HG03571 (cell line): Measurements from ENCODE around the gene MYRIP.

Experiments
- ATAC-seq: cut with Tn5 transposase; IDR thresholded peaks from one replicate; pipeline ENCODE4 v1.9.1; 2021; ENCODE audit not compliant: unreplicated experiment

MYRIP gene

DNA sequence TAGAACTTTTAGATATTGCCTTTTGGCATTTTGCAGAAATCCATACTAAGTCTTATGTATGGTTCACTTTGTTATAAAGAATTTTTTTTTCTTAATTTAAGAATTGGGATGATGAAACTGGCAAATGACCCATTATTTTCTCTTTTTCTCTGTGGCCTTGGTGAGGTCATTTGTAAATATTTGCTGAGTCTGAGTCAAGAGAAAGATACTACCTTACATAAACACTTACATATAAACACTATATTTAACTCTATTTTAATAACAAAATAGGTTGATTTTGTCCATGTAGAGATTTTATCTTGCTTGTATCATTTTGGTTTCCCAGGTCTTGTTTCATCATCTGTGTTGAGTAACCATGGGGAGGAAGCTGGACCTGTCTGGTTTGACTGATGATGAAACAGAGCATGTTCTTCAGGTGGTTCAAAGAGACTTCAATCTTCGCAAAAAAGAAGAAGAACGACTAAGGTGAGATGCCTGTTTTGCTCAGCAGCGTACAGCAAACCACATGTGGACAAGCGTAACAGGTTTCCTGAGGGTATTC, 91.1 kb downstream of the MYRIP start:
- no peak for ATAC-seq

DNA sequence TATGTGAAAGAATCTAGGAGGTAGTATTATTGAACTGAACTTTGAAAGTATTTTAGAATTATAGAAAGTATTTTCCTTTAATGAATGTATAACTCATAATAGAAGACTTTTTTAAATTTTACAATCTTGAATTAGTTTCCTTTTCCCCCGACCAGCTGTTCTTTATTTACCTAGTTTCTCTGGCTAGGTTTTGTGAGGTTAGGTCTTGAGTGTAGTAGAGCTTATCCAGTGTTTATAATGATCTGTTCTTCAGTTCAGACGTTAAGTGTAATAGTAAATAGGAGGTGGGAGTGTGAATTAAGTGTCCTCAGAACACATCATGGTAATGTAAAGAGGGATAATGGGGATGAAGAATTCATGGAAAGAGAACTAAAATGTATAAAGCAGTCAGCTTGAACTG, 93.8 kb downstream of the MYRIP start:
- ATAC-seq: no peak

DNA sequence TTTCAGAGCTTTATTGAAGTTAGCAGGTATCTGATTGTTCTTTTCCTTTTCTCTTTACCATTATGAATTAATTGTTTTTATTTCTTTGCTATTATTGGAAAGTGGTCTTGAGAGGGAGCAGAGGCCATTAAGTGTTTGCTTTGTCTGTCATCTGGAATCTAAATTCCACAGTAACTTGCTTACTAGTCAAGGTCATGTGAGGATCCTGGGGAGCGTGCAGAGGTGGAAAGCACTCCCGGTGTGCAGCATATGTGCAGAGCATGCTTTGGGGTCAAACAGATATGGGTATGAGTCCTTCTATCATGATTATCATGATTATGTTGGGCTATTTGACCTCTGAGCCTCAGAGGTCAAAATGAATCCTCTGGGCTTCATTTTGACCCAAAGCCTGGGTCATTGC, 96.4 kb downstream of the MYRIP start:
- ATAC-seq: no peak

DNA sequence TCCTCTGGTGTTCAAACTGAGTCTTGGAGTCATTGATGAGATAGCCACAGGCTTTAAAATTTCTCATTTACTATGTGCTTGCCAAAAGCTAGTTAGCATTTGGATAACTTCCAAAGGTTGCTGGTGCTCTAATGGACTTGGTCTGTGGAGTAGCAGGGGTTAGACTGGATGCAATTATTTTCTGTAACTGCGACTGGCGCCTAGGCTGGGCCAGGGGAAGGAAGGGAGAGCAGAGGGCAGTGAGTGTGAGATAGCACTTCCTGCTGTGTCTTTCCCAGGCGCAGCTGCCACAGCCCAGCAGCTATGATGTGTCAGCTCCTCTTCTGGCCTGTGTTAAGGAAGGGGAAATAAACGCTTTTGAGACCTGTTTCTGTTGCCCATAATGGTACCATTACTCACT, 98.6 kb downstream of the MYRIP start:
- no peak for ATAC-seq

DNA sequence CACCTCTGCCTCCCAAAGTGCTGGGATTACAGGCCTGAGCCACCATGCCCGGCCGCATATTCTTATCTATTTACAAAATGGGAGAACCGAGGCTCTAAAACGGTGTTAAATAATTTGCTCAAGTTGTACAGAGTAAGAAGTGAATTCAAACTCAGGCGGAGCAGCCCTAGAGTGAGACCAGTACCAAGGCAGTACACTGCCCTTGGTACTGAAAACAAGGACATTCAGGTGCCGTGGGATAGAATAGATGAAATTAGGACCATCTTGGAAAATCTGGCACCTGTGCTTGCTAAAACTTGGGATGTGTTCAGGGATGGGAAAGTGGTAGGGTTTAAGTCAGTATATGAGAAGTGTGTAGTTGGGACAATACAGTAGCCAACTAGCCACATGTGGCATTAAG, 100.7 kb downstream of the MYRIP start:
- ATAC-seq: no peak

DNA sequence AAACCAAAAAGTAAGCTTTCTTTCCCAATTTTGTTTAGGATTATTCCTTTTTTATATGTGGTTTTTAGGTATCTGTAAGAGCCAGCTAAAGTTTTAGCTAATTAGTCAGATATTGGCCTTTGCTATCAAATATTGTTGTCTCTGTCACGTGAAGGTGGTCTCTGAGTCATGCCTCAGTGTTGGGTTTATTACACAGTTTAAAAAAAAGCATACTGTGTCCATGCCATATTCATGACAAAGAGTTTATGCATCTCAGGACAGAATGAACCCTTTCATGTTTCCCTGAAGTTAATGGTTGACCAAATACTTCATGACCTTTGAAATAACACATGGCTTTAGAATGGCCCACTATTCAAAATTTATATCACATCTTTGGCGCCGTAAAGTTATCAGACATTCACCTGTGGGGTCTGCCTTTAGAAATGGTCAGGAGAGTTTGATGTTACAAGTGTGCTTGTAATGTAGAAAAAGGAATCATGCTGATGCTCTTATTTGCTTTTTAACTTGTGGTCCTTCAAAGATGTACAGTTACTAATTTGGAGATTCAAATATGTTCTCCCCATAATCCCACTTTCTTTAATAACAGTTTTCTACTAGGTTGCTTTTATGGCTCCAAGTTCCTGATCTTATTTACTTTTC, 101.5 kb downstream of the MYRIP start:
- no peak for ATAC-seq

DNA sequence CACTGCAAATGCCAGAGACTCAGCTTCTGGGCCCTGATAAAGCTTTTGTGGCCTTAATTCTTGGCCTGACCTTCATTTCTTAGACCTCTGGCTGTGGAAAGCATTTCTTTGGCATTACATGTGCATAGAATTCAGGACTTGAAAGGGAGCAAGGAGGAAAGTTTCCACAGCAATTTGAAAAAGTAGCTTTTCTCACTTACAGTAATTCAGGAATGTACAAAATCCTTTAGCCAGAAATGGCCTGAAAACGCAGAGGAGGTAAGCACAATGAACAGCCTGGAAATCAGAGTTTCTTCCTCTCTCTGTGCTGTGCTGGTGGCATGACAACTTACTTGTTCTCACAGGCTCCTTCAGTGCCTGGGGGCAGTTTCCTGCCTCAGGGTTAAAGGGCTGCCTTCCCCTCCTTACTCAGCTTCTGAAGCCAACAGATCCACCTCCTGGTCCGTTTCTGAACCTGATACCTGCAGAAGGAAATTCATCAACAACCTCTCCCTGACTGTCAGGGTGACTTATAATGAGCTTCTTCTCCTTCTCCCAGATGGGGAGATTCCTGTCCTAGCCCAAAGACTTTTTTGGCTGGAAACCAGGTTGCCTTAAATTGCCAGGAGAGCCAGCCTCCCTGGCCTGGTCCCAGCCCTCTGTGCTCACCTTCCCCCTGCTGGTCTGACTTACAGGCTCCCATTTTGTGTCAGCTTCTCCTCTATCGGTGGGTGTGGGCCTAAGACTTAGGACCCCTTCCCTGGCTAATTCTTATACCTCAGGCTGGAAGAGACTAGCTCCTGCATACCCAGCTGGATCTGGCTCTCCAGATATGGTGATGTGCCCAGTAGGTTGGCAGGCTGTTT, 102.3 kb downstream of the MYRIP start:
- no peak for ATAC-seq

DNA sequence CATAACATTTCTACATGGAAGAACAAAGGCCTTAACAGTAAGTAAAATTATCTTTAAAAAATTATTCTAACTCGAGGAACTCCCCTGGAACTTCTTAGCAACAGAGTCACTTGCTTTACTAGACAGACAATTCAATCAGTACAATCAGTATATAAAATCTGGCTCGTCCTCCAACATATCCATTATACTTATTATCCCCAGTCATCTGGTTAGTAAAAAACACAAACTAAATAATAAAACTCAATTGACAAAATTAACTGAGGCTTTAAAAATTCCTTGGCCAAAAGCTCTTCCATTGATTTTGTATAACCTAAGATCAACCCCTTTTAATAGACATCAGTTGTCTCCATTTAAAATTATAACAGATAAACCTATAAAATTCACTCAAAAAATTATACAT, 105.6 kb downstream of the MYRIP start:
- ATAC-seq: no peak

DNA sequence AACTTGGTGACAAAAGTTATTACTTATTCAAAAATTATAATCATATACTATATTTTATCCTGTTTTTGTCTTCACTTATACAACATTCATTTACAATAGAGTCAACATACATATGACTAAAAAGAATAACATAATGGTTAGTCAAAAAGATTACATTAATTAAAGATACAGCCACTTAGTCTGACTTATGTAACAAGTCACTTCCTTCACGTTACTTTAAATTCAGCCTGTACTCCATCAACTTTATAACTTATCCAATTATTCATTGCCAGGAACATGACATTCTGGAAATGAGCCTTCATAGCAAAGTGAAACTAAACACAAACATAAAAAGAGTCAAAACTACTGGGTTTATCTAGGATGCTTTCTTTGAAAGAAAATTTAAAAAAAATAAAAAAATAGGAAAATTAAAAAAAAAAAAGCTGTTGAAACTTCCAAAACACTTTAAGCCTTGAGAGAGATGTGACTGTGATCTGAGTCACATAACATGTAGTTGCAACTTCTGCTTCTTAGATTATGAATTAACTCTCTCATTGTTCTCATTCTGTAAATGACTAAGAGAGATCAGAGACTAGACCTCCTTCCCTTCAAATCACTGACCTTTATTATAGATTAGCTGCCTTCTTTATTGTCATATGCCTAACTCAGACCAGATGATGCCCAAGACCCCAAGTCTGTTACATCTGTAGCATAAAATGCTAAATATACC, 107.8 kb downstream of the MYRIP start:
- ATAC-seq: peak; percentile 63

DNA sequence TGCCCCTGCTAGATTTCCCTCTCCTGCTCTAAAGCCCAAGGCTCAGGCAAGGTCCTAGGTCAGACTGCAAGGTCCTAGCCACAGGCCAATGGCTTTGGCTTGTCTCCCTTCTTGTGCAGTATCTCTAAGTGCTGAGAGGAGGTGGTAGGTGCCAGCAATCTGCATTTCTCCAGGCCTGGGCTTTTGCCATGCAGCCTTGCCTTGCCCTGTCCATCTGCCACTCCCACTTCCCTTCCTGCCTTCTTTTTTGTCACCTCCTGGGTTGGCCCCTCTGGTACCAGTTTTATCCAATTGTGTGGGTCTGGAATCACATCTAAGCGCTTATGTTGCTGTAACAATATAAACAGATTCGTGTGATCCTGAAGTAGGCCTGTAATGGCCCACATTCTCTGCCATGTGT, 109.9 kb downstream of the MYRIP start:
- no peak for ATAC-seq

DNA sequence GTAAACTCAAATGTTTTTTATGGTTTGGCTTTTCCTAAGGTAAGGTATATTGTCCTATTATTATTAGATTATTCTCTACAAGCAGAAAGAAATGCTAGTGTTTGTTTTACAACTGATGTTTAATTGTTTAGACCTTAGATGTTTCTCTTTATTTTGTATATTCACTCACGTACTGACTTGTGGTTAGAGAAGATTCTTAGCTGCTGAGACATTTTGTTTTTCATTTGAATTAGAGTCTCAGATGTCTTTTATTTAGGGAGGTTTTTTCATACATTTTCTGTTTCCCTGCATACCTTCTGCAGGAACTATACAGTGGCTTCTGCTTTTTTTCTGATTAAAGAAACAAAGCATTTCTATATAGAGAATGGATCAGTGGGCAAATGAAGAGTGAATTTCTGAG, 110.9 kb downstream of the MYRIP start:
- ATAC-seq: no peak

DNA sequence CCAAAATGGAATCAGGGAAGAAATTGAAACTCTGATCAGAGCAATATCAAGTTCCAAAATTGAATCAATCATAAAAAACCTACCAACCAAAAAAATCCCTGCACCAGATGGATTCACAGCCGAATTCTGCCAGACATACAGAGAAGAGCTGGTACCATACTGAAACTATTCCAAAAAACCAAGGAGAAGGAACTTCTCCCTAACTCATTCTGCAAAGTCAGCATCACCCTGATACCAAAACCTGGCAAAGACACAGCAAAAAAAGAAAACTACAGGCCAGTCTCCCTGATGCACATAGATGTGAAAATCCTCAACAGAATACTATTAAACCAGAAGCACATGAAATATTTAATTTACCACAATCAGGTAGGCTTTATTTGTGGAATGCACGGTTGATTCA, 118.1 kb downstream of the MYRIP start:
- ATAC-seq: no peak

DNA sequence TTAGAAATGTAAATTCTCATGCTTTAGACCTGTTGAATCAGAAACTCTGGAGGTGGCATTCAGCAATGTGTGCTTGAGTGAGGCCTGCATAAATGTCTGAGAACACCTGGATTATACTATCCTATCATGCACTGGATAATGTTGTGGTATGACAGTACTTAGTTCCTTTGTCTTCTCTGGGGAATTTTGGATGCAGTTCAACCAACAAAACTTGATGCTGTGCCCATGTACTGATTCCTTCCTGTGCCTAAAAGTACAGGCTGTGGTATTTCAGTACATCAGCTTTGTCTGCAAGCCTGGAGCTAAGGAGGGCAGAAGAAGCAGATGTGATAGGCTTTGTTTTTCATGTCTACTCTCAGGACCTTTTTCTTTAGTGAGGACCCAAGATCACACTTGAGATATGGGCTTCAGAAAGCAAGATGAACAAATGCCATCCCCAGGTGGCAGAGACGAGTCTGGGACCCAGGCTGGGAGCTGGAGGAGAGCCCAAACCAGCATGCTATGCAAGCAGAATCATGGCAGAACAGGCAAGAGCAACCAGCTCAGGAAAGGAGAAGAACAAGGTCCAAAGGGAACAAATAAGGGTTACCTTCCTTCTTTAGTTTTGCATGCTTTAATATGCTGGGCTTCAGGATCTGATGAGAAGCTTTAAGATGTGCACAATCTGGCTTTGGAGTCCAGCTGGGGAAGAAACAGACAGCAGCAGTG, 124.7 kb downstream of the MYRIP start:
- ATAC-seq: no peak

DNA sequence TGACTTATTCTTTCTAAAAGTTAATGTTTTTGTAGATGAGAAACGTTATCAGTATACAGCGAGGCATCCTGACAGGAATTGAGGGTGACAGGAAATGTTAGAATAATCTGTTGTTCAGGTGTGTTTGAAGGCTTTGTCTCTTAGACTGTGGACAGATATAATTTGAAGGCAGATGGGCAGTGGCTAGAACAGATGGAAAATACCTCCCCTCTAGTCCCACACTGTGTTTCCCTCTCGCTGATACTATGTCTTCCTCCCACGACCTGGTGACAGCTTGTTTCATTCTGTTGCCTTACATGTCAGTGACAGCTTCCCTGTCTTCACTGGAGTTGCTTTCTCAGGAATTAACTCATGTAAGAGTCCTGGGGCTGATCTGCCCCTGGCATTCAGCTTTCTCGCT, 125.3 kb downstream of the MYRIP start:
- ATAC-seq: no peak

DNA sequence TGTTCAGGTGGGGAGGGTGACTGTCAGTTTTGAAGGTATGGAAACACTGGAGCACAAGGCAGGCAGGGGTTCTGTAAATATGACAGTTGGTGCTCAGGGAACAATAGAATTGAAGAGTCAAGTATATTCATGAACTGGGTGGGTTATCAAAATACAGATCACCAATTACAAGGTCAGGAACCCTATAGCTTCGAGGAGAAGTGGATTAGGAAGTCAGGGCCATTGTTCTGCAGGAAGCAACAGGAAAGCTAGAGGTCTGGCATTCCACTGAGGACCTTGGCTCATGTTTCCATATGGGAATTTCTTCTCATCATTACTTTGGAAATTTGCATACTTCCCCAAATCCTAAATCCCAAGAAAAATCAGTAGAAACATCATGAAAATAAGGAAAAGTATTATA, 125.9 kb downstream of the MYRIP start:
- no peak for ATAC-seq

DNA sequence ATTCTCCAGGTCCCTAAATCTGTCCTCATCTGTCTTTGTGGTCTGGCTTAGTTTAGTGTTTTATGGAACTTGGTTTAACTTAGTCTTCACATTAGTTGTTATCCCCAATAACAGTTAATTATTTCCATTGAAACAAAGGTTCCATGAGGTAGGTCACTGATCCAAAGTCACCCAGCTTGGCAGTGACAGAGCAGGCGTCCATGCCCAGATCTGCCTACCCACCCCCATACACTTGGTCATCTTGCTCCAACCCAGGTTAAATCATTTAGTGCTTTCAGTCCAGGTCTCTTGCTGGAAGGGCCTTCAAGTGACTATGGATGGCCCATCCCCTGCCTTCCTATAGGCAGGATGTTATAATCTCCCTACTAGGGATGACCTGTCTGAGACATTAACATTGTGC, 127.4 kb downstream of the MYRIP start:
- no peak for ATAC-seq

DNA sequence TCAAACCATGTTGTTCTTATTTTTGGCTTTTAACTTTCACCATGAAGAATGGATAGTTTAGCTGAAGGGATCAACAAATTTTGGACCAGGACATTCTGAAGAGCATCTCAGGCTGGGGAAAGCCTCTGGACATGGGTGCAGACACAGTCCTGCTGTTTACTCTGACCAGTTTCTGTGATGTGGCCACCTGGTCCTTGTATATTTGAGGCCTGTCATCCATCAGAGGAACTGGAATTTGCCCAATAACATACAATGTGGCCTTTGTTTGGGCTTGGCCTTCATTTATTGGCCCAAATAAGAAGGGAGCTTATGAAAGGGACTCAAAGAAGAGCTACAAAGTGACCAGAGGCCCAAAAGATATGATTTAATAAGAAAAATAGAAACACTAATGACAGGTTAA, 127.9 kb downstream of the MYRIP start:
- no peak for ATAC-seq

DNA sequence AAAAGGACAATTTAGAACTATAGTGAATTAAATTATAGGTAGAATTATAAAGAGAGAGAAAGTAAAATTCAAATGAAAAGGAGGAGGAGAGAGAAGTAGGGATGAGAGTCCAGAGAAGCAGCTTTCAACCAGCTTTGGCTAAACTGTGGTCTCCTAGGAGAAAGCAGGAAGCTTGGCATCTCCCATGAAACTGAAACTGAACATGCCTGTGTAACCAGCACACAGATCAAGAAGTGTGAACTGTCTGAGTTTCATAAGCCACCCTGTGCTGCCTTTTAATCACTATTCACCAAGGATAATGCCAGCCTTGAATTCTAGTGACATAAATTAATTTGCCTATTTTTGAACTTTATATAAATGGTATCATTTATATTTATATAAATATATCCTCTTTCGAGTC, 128.5 kb downstream of the MYRIP start:
- ATAC-seq: peak; percentile 69

DNA sequence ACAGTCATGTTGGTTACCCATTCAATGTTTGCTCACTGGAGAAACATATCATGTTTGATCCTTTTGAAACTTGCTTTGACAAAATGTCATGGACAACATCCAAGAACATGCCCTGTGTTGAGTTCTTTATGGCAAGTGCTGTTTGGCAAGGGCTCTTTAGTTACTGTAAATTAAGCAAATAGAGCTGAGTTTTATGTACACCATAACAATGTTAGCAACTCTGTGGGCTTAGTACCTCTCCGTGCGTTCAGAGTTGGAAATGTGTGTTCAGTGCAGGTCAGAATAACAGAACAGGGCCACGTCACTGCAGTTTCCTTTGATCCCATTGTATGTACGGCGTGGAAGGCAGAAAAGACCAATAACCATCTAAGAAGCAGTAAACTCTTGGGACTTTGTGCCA, 132.5 kb downstream of the MYRIP start:
- no peak for ATAC-seq

DNA sequence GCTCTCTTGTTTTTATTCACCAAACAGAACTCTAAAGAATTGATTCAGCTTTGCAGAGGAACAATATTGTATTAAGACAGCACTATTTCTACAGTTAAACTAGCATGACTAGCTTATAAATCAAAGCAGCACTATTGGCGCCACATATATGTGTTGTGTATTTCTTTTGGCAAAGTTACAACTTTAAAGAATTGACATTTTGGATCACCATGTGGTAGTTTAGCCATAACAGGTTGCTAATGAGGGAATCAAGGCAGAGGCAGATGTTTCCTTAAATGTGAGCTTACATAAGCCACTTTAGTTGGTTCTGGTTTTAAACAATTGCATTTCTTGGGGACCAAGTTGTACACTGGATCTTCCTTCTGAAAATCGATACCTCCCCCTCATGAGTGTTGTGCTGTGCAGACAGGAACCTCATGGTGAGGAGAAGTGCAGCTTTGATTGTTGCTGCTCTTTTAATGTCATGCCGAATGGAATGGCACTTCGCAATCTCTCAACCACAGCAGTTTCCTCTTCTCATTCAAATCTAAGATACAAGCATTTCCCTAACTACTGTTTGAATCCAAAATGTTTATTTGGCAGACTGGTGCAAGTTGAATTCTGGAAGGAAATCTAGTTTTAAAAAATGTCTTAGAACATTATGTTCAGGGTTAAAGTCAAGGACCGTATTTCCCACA, 151.2 kb downstream of the MYRIP start:
- ATAC-seq: no peak

DNA sequence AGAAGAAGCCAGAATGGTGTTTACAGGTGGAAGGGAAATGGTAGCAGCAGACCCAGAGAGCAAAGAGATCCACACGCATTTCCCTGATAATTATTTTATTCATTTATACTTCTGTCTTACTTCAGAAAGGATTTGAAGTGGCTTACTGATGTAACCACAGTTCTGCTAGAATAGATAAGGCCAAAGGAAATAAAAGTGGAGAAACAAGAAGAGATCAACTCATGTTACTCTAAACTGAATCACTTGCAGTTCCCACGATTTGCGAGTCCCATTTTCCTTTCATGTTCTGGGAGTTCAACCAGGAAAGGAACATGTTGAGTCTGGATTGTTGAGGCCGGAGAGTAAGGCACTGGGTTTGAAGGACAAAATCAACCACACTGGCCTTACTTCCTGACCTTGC, 151.8 kb downstream of the MYRIP start:
- ATAC-seq: no peak
